Hepatocyte (in vitro differentiated cells): ENCODE measurements around the gene WDFY2.

Source experiments
- CTCF ChIP-seq: fragments of 200-600 bp; sonication (generic); IDR thresholded peaks from 2 replicates; pipeline ENCODE4 v1.5.1; 2016; ENCODE audit warnings: antibody characterized with exemption, mild to moderate bottlenecking; ENCODE audit not compliant: poor library complexity
- EZH2 ChIP-seq: fragments of 200-600 bp; sonication (generic); IDR thresholded peaks from 2 replicates; pipeline ENCODE4 v1.6.1; 2016; ENCODE audit warnings: antibody characterized with exemption, mild to moderate bottlenecking, borderline replicate concordance

- TF ChIP-seq CTCF (no peak), EZH2 (no peak)
Measured at GRCh38 chr13:51663973-51664957, 80.0 kb downstream of the WDFY2 start.
